Activated T-cell treated with anti-CD3 and anti-CD28 coated beads for 4 hours (primary cell): ENCODE results near the gene DDR1.

Source experiments
- DNase-seq: peaks from one replicate; pipeline ENCODE4 v3.0.0-alpha.2; 2020

DDR1 gene

GRCh38 chr6:30881392-30882203, 2.7 kb upstream of the DDR1 start:
- no peak for DNase-seq

- DNase-seq = no peak
These were observed 2.0 kb upstream of the DDR1 start for GRCh38 chr6:30882204-30882758.

- no peak for DNase-seq
These were observed 1.3 kb upstream of the DDR1 start for GRCh38 chr6:30882759-30883684.

GRCh38 chr6:30884521-30885480, 482 bp downstream of the DDR1 start:
- DNase-seq = no peak

- DNase-seq = no peak
These were observed 1.2 kb downstream of the DDR1 start for GRCh38 chr6:30885481-30885998.

GRCh38 chr6:30885999-30886896, 1.9 kb downstream of the DDR1 start:
- DNase-seq = no peak

- DNase-seq = no peak
These were observed 2.6 kb downstream of the DDR1 start for GRCh38 chr6:30886897-30887255.

GRCh38 chr6:30887901-30888815, 3.8 kb downstream of the DDR1 start:
- DNase-seq = no peak

GRCh38 chr6:30888816-30889495, 4.6 kb downstream of the DDR1 start:
- DNase-seq = no peak

- DNase-seq = no peak
These were observed 5.2 kb downstream of the DDR1 start for GRCh38 chr6:30889496-30889885.

GRCh38 chr6:30889921-30890645, 5.8 kb downstream of the DDR1 start:
- no peak for DNase-seq

GRCh38 chr6:30890646-30891449, 6.5 kb downstream of the DDR1 start:
- no peak for DNase-seq

- no peak for DNase-seq
These were observed 7.1 kb downstream of the DDR1 start for GRCh38 chr6:30891450-30891723.

- DNase-seq = no peak
These were observed 7.7 kb downstream of the DDR1 start for GRCh38 chr6:30891816-30892538.

GRCh38 chr6:30893001-30893591, 8.8 kb downstream of the DDR1 start:
- no peak for DNase-seq

GRCh38 chr6:30893666-30894065, 9.3 kb downstream of the DDR1 start:
- no peak for DNase-seq

- no peak for DNase-seq
These were observed 10.1 kb downstream of the DDR1 start for GRCh38 chr6:30894381-30894780.
